ENCODE measurements around the gene PRR22.
A peak's percentile ranks its signal among the peaks of the same experiment; 100 is the strongest.

The PRR22 gene

GRCh38 chr19:5806133-5806489 is 21.6 kb upstream of the PRR22 start:
- no peak for TF ChIP-seq CTCF (IDR thresholded peaks at IDR 0.05; ENCODE audit: borderline replicate concordance, control extremely low read depth, extremely low read depth, insufficient read depth, missing control alignments)
- in situ Hi-C loops (cut with MboI; ENCODE audit: low sequenced_read_pairs, unreplicated experiment) = loop anchor here (10.0 kb wide), 1 partner anchor 219 kb away; no protein-coding TSS in a partner anchor
- DNase-seq (ENCODE audit: low spot score) = no peak

GRCh38 chr19:5805462-5806132 is 21.1 kb upstream of the PRR22 start:
- peak; percentile 83 for DNase-seq (ENCODE audit: low spot score)
- in situ Hi-C loops (cut with MboI; ENCODE audit: low sequenced_read_pairs, unreplicated experiment) = loop anchor here (10.0 kb wide), 1 partner anchor 219 kb away; no protein-coding TSS in a partner anchor
- peak; percentile 62 for TF ChIP-seq CTCF (IDR thresholded peaks at IDR 0.05; ENCODE audit: borderline replicate concordance, control extremely low read depth, extremely low read depth, insufficient read depth, missing control alignments)

- TF ChIP-seq CTCF (IDR thresholded peaks at IDR 0.05; ENCODE audit: borderline replicate concordance, control extremely low read depth, extremely low read depth, insufficient read depth, missing control alignments) = no peak
- in situ Hi-C loops (cut with MboI; ENCODE audit: low sequenced_read_pairs, unreplicated experiment) = loop anchor here (10.0 kb wide), 1 partner anchor 220 kb away; no protein-coding TSS in a partner anchor
- peak; percentile 85 for DNase-seq (ENCODE audit: low spot score)
Observed at GRCh38 chr19:5804516-5805461, 20.2 kb upstream of the PRR22 start, which contains the start of gene NRTN. NRTN (plus strand) TSS chr19:5805067; CDS start chr19:5824166, 19,099 bp downstream.

GRCh38 chr19:5803752-5804515 is 19.4 kb upstream of the PRR22 start:
- peak; percentile 97 for DNase-seq (ENCODE audit: low spot score)
- peak; percentile 95 for TF ChIP-seq CTCF (IDR thresholded peaks at IDR 0.05; ENCODE audit: borderline replicate concordance, control extremely low read depth, extremely low read depth, insufficient read depth, missing control alignments)
- in situ Hi-C loops (cut with MboI; ENCODE audit: low sequenced_read_pairs, unreplicated experiment) = loop anchor here (10.0 kb wide), 1 partner anchor 221 kb away; no protein-coding TSS in a partner anchor

GRCh38 chr19:5803441-5803751 is 18.9 kb upstream of the PRR22 start:
- in situ Hi-C loops (cut with MboI; ENCODE audit: low sequenced_read_pairs, unreplicated experiment) = loop anchor here (10.0 kb wide), 1 partner anchor 221 kb away; no protein-coding TSS in a partner anchor

More at GRCh38 chr19:5803441-5803751, 18.9 kb upstream of the PRR22 start:
- DNase-seq (ENCODE audit: low spot score) = no peak
- no peak for TF ChIP-seq CTCF (IDR thresholded peaks at IDR 0.05; ENCODE audit: borderline replicate concordance, control extremely low read depth, extremely low read depth, insufficient read depth, missing control alignments)
